Fibroblast of lung (primary cell): Measurements from ENCODE around the gene RNF150. TPM values are rescaled to one million over a fixed set of nuclear protein-coding genes. Genes with fewer than 3 reads are reported as not detected.
A peak's percentile ranks its signal among the peaks of the same experiment; 100 is the strongest.

Source experiments
- DNase-seq, 2 donors: peaks; one replicate each; pipeline versions ENCODE4 v3.0.0 to v3.0.0-alpha.2; 2010; ENCODE audit warnings: low read depth in 2 of 2
- H2AFZ ChIP-seq: 2 replicates; pipeline ENCODE4 v1.5.1; 2012; ENCODE audit warnings: low read length, control low read depth, inconsistent platforms
- H3K27ac ChIP-seq: 2 replicates; pipeline ENCODE4 v1.5.1; 2011; ENCODE audit warnings: low read length, control low read depth; ENCODE audit not compliant: insufficient read depth
- H3K27me3 ChIP-seq: 2 replicates; pipeline ENCODE4 v1.5.1; 2011; ENCODE audit warnings: mild to moderate bottlenecking, low read length; ENCODE audit not compliant: control insufficient read depth, insufficient read depth
- H3K36me3 ChIP-seq: 2 replicates; pipeline ENCODE4 v1.5.1; 2011; ENCODE audit warnings: low read length; ENCODE audit not compliant: control insufficient read depth, insufficient read depth
- H3K4me1 ChIP-seq: 2 replicates; pipeline ENCODE4 v1.5.1; 2011; ENCODE audit warnings: low read length; ENCODE audit not compliant: control insufficient read depth, insufficient read depth; ENCODE audit errors: extremely low read depth
- H3K4me2 ChIP-seq: 2 replicates; pipeline ENCODE4 v1.5.1; 2011; ENCODE audit warnings: low read length, control low read depth; ENCODE audit not compliant: insufficient read depth; ENCODE audit errors: extremely low read depth
- H3K4me3 ChIP-seq, 4 experiments: fragments of 200-600 bp in 1 of 4; sonication (generic) in 1 of 4; replicated peaks in 1 of 4; 2 replicates each; pipeline ENCODE4 v1.5.1; 2011 to 2016; ENCODE audit warnings: low read length in 4 of 4, low read depth in 3 of 4, mild to moderate bottlenecking in 3 of 4, control low read depth in 2 of 4, inconsistent platforms in 1 of 4, mixed read lengths in 1 of 4; ENCODE audit not compliant: insufficient read depth in 1 of 4; ENCODE audit errors: control extremely low read depth in 1 of 4
- H3K79me2 ChIP-seq: 2 replicates; pipeline ENCODE4 v1.5.1; 2012; ENCODE audit warnings: mild to moderate bottlenecking, low read length, inconsistent platforms; ENCODE audit not compliant: control insufficient read depth, insufficient read depth
- H3K9ac ChIP-seq: 2 replicates; pipeline ENCODE4 v1.5.1; 2011; ENCODE audit warnings: mild to moderate bottlenecking, low read length, control low read depth; ENCODE audit not compliant: insufficient read depth
- H3K9me3 ChIP-seq: 2 replicates; pipeline ENCODE4 v1.5.1; 2012; ENCODE audit warnings: low read depth, low read length; ENCODE audit not compliant: control insufficient read depth, insufficient read depth
- H4K20me1 ChIP-seq: 2 replicates; pipeline ENCODE4 v1.5.1; 2011; ENCODE audit warnings: low read length; ENCODE audit not compliant: control insufficient read depth, insufficient read depth; ENCODE audit errors: extremely low read depth
- EZH2 ChIP-seq: IDR thresholded peaks from 2 replicates; pipeline ENCODE4 v1.5.1; 2012; ENCODE audit warnings: low read length, control low read depth, mild to moderate bottlenecking; ENCODE audit errors: missing control alignments
- polyA plus RNA-seq, 2 donors: library from polyadenylated mRNA; depleted of rRNA in 1 of 2; stranded (reverse) in 1 of 2; unstranded in 1 of 2; fragments of >200 nt; gene quantifications; 2 replicates each; pipeline ENCODE4 v1.2.1, GENCODE V29; 2011 to 2012; ENCODE audit warnings: missing spikeins in 1 of 2
- total RNA-seq: library from RNA; depleted of rRNA; stranded (reverse); fragments of >200 nt; gene quantifications from 2 replicates; pipeline ENCODE4 v1.2.1, GENCODE V29; 2014
- TF ChIP-seq, protein P1 (sequence below), 2 donors: IDR thresholded peaks in 1 of 2; conservative IDR thresholded peaks in 1 of 2; 1 replicate in 1 of 2; 2 replicates in 1 of 2; pipeline ENCODE4 v1.5.1; 2011 to 2012; ENCODE audit warnings: low read length in 2 of 2, control low read depth in 1 of 2, inconsistent platforms in 1 of 2, low read depth in 1 of 2, mild to moderate bottlenecking in 1 of 2

Gene RNF150
- total and polyA plus RNA-seq, 2 donors (not counting 1 experiment from before 2014, with no cell fraction given) = 0.66 to 5.6 TPM

DNA sequence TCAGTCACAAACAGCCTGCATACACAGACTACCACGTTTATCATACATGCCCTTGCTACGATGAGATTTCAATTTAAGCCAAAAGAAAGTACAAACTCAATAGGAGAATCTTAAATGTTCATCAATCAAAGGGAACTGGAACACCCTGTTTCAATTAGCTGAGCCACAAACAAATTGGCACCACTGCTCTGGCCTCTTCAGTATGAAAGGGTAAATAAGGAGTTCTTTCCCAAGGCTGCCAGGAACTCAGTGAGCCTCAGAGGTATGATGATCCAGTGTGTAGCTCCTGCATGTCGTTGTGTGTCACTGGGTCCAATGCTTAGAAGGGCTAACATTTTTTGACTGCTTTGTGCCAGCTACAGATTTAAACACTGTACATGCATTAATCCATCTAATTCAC lies 5.4 kb downstream of the RNF150 start:
- H3K9me3 ChIP-seq = no peaks in the 10 kb centered on the region
- TF ChIP-seq, protein P1, sequence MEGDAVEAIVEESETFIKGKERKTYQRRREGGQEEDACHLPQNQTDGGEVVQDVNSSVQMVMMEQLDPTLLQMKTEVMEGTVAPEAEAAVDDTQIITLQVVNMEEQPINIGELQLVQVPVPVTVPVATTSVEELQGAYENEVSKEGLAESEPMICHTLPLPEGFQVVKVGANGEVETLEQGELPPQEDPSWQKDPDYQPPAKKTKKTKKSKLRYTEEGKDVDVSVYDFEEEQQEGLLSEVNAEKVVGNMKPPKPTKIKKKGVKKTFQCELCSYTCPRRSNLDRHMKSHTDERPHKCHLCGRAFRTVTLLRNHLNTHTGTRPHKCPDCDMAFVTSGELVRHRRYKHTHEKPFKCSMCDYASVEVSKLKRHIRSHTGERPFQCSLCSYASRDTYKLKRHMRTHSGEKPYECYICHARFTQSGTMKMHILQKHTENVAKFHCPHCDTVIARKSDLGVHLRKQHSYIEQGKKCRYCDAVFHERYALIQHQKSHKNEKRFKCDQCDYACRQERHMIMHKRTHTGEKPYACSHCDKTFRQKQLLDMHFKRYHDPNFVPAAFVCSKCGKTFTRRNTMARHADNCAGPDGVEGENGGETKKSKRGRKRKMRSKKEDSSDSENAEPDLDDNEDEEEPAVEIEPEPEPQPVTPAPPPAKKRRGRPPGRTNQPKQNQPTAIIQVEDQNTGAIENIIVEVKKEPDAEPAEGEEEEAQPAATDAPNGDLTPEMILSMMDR (conservative IDR thresholded peaks at IDR 0.05 in 1 of 2, IDR thresholded peaks at IDR 0.05 in 1 of 2; ENCODE audit: low read depth in 1 of 2, low read length in 2 of 2) = no peak
- no peak for TF ChIP-seq EZH2
- H4K20me1 ChIP-seq = no peaks in the 10 kb centered on the region
- no peak overlapping the region for H3K27ac ChIP-seq
- H3K36me3 ChIP-seq = no peaks in the 10 kb centered on the region
- no peak overlapping the region for H3K4me2 ChIP-seq
- H3K27me3 ChIP-seq = peaks cover 3% of the 10 kb centered on the region
- no peak overlapping the region for H3K4me3 ChIP-seq
- peak in 1 of 2 donors; percentile 43 for DNase-seq
- no peaks in the 10 kb centered on the region for H3K79me2 ChIP-seq
- H3K9ac ChIP-seq = no peak overlapping the region
- peaks cover 2% of the 10 kb centered on the region for H3K4me1 ChIP-seq
- no peak overlapping the region for H2AFZ ChIP-seq

GRCh38 chr4:141126769-141127168 lies 6.5 kb downstream of the RNF150 start:
- no peak overlapping the region for H2AFZ ChIP-seq
- peak in 1 of 2 donors; percentile 66 for DNase-seq
- H3K9ac ChIP-seq = no peak overlapping the region
- H3K4me2 ChIP-seq = no peak overlapping the region
- H3K4me1 ChIP-seq = peaks cover 2% of the 10 kb centered on the region
- H4K20me1 ChIP-seq = no peaks in the 10 kb centered on the region
- no peak for TF ChIP-seq EZH2
- TF ChIP-seq, protein P1 (conservative IDR thresholded peaks at IDR 0.05 in 1 of 2, IDR thresholded peaks at IDR 0.05 in 1 of 2; ENCODE audit: low read depth in 1 of 2, low read length in 2 of 2) = no peak
- no peaks in the 10 kb centered on the region for H3K36me3 ChIP-seq
- peaks cover 3% of the 10 kb centered on the region for H3K27me3 ChIP-seq
- no peak overlapping the region for H3K4me3 ChIP-seq
- H3K9me3 ChIP-seq = no peaks in the 10 kb centered on the region
- no peak overlapping the region for H3K27ac ChIP-seq
- no peaks in the 10 kb centered on the region for H3K79me2 ChIP-seq

- no peaks in the 10 kb centered on the region for H3K79me2 ChIP-seq
- TF ChIP-seq EZH2 = no peak
- TF ChIP-seq, protein P1 (conservative IDR thresholded peaks at IDR 0.05 in 1 of 2, IDR thresholded peaks at IDR 0.05 in 1 of 2; ENCODE audit: low read depth in 1 of 2, low read length in 2 of 2) = no peak
- no peak overlapping the region for H3K27ac ChIP-seq
- H2AFZ ChIP-seq = no peak overlapping the region
- DNase-seq = peak in 1 of 2 donors; percentile 91
- no peaks in the 10 kb centered on the region for H3K36me3 ChIP-seq
- no peak overlapping the region for H3K4me3 ChIP-seq
- no peaks in the 10 kb centered on the region for H3K4me1 ChIP-seq
- no peak overlapping the region for H3K9ac ChIP-seq
- H3K4me2 ChIP-seq = no peak overlapping the region
- H4K20me1 ChIP-seq = no peaks in the 10 kb centered on the region
- H3K9me3 ChIP-seq = no peaks in the 10 kb centered on the region
- no peaks in the 10 kb centered on the region for H3K27me3 ChIP-seq
Measured at GRCh38 chr4:141124224-141124623, 9.0 kb downstream of the RNF150 start.
